ENCODE measurements around the gene BANP.
"Not testable (repeated sequence)": the region's sequence is repeated elsewhere in the genome, so short reads cannot be mapped to it uniquely, and the experiment has no call there.

BANP gene

DNA sequence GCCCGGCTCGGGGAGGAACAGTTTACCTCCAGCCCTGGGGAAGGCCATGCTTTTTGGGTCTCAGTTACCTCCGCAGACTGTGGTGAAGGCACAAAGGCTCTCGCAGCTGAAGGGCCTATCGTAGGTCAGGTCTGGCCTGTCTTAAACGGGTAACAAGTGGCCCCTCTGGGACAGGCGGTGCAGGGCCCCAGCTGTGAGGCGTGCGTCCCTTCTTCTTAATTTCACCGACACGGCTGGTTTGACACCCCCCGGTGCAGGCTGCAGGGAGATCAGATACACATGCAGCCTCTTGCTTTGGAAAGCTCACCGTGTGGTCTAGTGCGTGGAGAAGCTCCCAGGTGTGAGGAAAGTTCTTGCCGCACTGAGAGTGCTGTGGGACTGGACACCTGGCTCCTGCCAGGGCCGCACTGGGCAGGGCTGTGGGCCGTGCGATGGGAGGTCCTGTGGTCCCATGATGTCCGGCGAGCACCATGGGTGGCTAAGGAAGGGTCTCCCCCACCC is 162.4 kb downstream of the BANP start:
- TF ChIP-seq, protein P1, sequence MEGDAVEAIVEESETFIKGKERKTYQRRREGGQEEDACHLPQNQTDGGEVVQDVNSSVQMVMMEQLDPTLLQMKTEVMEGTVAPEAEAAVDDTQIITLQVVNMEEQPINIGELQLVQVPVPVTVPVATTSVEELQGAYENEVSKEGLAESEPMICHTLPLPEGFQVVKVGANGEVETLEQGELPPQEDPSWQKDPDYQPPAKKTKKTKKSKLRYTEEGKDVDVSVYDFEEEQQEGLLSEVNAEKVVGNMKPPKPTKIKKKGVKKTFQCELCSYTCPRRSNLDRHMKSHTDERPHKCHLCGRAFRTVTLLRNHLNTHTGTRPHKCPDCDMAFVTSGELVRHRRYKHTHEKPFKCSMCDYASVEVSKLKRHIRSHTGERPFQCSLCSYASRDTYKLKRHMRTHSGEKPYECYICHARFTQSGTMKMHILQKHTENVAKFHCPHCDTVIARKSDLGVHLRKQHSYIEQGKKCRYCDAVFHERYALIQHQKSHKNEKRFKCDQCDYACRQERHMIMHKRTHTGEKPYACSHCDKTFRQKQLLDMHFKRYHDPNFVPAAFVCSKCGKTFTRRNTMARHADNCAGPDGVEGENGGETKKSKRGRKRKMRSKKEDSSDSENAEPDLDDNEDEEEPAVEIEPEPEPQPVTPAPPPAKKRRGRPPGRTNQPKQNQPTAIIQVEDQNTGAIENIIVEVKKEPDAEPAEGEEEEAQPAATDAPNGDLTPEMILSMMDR (IDR thresholded peaks at IDR 0.05; ENCODE audit: insufficient read depth, missing control alignments), result no peak
- FAIRE-seq (no peak), DNase-seq (ENCODE audit: insufficient read length, low spot score) (no peak)

DNA sequence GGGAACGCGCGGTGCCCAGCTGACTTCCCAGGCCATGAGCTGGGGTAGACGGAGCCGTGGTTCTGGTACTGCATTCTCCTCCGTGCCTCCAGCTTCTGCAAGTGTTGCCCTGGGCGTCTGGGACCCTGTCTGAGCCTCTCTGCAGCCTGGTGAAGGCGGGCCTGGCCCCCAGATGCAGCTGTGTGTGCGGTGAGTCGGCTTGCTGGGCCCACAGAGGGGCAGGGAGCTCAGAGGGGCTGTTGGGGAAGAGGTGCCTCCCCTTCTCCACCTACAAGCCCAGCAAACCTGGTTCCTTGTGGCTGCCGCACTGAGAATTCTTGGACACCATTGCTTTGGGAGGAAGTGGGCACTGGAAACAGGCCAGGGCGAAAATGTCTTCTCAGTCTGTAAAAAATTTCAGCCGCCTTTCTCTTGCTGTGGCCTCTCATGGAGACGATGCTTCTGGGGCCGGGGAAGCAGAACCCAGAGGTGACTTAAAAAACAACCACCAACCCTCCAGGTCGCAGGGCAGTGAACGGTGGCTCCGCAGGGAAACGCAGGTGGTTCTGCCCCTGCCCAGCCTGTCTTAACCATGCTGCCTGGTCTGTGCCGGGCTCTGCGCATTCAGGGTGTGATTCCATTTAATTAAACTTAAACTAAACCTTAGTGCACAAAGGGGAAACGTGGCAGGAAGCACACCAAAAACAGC is 163.5 kb downstream of the BANP start:
- not testable (repeated sequence) for DNase-seq (ENCODE audit: insufficient read length, low spot score); FAIRE-seq

DNA sequence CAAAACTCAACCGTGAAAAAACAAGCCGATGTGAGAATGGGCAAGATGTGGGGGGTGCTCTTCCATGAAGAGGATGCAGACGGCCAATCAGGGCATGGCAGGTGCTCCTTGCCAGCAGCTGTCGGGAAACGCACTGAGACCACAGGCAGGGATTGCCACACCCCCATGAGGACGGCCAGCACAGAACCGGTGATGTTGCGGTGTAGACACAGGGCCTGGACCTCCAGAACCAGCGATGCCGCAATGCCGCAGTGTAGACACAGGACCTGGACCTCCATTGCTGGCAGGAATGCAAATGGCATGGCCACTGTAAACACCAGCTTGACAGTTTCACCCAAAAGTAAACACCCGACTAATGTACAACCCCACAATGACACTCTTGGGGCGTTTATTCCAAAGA is 164.9 kb downstream of the BANP start:
- no peak for DNase-seq (ENCODE audit: insufficient read length, low spot score)
- FAIRE-seq, result no peak
- TF ChIP-seq, protein P1 (IDR thresholded peaks at IDR 0.05; ENCODE audit: insufficient read depth, missing control alignments), result no peak

DNA sequence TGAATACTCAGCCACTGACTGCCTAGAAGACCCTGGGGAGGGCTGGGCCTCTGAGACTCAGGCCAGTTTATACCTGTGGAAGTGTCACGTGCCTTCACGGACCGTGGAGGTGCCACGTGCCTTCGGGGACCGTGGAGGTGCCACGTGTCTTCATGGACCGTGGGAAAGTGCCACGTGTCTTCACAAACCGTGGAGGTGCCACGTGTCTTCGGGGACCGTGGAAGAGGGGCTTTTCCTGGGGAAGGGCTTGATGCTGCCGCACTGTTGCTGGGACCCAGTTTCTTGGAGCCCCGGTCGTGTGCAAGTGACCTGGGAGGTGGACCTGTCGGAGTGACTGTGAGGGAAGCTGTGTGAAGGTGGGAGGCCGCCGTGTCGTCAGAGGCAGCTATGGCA is 166.2 kb downstream of the BANP start:
- DNase-seq (ENCODE audit: insufficient read length, low spot score), result no peak
- no peak for FAIRE-seq
- TF ChIP-seq, protein P1 (IDR thresholded peaks at IDR 0.05; ENCODE audit: insufficient read depth, missing control alignments), result no peak

DNA sequence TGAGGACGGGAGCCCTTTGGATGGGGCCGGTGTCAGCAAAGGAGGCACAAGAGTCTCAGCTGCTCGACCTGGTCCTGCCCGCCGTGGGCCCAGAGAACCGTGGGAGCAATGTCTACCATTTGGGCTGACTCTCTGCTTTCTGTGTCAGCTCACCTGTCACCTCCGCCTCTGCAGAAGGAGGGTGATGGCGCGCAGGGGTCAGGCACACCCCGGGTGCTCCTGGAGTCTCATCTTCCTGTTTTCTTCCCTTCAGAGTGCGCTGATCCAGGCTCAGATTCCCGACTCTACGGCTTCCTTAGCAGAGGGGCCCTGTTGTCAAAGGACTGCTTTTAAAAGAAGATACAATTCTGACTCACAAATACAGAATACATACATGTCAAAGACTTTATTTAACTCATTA is 167.1 kb downstream of the BANP start:
- no peak for FAIRE-seq
- DNase-seq (ENCODE audit: insufficient read length, low spot score), result no peak
- TF ChIP-seq, protein P1 (IDR thresholded peaks at IDR 0.05; ENCODE audit: insufficient read depth, missing control alignments), result no peak

DNA sequence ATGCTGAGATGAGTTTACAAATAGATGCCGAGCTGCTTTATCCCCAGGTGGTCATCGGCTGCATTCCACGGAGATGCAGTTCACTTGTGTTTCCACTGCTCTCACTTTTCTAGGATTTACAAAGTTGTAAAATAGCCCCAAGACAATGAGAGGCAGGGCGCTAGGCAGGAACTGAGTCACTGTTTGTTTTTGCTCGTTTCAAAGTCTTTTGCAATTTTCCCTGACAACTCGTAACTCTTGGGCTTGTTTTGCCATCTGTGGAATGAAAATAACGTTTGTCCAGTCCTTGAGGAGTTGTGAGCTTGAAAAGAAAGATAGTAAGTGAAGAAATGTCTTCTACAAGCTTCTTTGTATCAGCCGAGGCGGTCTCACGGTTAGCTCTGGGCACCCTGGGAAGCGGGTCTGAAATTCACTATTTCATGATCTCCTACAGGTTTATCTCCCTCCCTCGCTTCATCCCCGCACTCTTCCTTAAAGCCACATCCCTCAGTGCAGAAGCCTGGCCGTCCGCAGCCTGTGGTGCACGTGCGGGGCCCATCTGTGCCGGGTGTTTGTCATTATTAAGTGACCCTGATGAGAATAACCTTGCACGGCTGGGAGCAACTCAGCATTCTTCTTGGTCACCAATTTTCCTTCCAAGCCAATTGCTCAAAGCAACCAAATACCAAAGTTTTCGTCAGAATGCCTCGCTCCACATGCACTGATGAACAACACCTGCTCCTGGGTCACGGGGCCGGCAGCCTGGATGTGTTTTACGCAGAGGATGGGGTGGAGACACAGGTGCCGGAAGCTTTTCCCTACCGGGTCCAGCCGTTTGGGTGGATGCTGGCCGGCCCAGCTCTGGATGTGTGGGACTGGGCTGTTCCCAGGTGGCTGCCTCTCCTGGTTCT is 167.9 kb downstream of the BANP start:
- not testable (repeated sequence) for FAIRE-seq; DNase-seq (ENCODE audit: insufficient read length, low spot score)

DNA sequence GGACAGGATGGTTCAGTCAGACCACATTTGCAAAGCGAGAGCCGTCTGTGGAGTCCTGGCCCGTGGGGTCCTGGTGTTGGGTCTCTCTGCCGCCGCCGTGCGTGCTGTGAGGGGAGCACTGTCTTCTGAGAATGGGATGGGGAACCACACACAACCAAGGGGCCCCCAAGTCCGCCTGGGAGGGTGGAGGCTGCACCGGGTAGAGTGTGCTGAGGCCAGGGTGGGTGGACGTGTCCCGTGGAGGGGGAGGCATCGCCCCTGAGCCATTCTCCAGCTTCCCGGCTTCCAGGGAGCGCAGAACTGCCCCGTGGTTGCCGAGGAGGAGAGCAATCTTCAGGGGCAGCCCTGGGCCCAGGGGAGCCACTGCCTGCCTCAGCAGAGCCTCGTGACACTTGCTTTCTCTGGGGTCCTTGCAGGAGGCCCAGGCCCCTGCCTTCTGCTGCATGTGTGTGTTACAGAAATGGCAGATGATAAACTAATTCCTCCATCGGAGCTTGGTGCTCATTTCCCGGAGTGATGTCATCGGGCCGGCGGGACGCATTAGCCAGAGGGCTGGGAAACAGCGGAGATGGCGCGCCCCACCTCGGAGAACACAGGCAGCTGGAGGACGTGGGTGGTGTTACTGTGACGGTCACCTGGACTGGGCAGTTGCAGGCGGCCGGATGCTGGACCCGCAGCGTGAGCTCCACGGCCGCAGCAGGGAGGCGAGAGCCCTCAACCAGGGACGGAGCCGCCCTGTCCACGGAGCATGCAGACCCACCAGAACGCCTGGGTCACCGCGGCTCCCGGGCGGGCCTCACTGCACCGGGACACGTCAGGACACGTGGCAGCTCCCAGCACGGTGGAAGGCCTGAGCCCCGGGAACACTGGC is 168.9 kb downstream of the BANP start:
- DNase-seq (ENCODE audit: insufficient read length, low spot score); FAIRE-seq: not testable (repeated sequence)

DNA sequence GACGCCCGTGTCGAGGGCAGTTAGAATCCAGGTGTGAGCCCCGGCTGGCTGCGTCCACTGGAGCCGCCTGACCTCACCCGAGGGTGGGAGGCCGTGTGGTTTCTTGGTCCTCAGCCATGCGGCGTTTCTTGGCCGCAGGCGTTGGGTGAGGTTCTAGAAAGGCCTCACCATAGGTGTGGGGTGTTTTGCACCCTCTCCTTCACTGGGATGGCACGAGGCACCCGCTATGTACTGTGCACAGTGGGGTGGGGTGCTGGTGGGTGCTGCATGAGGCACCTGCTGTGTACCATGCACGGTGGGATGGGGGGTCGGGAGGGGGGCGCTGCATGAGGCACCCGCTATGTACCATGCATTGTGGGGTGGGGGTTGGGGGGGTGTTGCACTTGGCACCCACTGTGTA is 169.6 kb downstream of the BANP start:
- FAIRE-seq, result no peak
- DNase-seq (ENCODE audit: insufficient read length, low spot score), result no peak
- TF ChIP-seq, protein P1 (IDR thresholded peaks at IDR 0.05; ENCODE audit: insufficient read depth, missing control alignments), result no peak

DNA sequence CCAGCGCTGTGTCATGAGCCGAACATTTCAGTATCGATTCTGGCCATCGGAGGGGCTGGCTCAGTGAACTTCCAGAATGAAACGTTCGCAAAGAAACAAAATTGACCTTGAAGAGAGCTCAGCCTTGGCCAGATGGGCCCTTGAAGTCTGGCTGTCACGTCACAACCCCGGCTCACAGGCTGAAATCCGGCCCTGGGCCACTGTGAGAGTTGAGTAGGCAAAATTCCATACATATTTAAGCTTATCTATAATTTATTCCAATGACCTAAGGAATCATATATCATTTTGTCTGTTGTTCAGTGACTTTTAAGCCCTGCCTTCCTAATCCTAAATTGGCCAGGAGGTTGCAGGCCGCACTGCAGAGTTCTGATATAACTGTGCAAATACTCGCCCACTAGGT is 170.2 kb downstream of the BANP start:
- not testable (repeated sequence) for FAIRE-seq; DNase-seq (ENCODE audit: insufficient read length, low spot score)

Data from D721Med (cell line).